Renal cortex interstitium (tissue), 15 donors: ENCODE data around the gene FBXW7. TPM values are rescaled to one million over a fixed set of nuclear protein-coding genes. Genes with fewer than 3 reads are reported as not detected.

Source experiments
- DNase-seq, 11 donors: peaks; one replicate each; pipeline ENCODE4 v3.0.0-alpha.2; 2013; ENCODE audit warnings: low read depth in 9 of 11, low spot score in 4 of 11; ENCODE audit errors: extremely low read depth in 1 of 11
- long read RNA-seq, 16 experiments: transcript quantifications; one replicate each; lab custom pipeline, GENCODE V29; 2026
- polyA plus RNA-seq, 3 donors: library from polyadenylated mRNA; unstranded; fragments of 120-200 nt; gene quantifications; one replicate each; pipeline ENCODE4 v1.2.1, GENCODE V29; 2013; ENCODE audit not compliant: insufficient read length in 3 of 3

FBXW7 gene
- polyA plus RNA-seq: 10 to 100 TPM; 26.6 to 37.9 (median 37.7) TPM
- long read RNA-seq, donor 1, transcript FBXW7-210 (2 exons, 528 nt): major isoform, 5 of 7 reads
- long read RNA-seq, donor 1, partial matches to known transcripts: 0 of 7 reads
- long read RNA-seq, donor 1, other reads (novel, unspliced or antisense): 0 of 7 reads
- long read RNA-seq, donor 2, partial matches to known transcripts: 0 of 3 reads
- long read RNA-seq, donor 2, other reads (novel, unspliced or antisense): 0 of 3 reads
- long read RNA-seq, donor 3, transcript FBXW7-210 (2 exons, 528 nt): major isoform, 6 of 7 reads
- long read RNA-seq, donor 3, partial matches to known transcripts: 0 of 7 reads
- long read RNA-seq, donor 3, other reads (novel, unspliced or antisense): 0 of 7 reads
- long read RNA-seq, donor 4, full-length matches to known transcripts: 9 of 9 reads
- long read RNA-seq, donor 4, partial matches to known transcripts: 0 of 9 reads
- long read RNA-seq, donor 4, other reads (novel, unspliced or antisense): 0 of 9 reads
- long read RNA-seq, donor 5: 0 reads
- long read RNA-seq, donor 6, transcript FBXW7-210 (2 exons, 528 nt): major isoform, 7 of 11 reads
- long read RNA-seq, donor 6, partial matches to known transcripts: 0 of 11 reads
- long read RNA-seq, donor 6, other reads (novel, unspliced or antisense): 0 of 11 reads
- long read RNA-seq, donor 7, partial matches to known transcripts: 0 of 5 reads
- long read RNA-seq, donor 7, other reads (novel, unspliced or antisense): 0 of 5 reads
- long read RNA-seq, donor 8: 0 reads
- long read RNA-seq, donor 9, partial matches to known transcripts: 0 of 4 reads
- long read RNA-seq, donor 9, other reads (novel, unspliced or antisense): 0 of 4 reads
- long read RNA-seq, donor 10, partial matches to known transcripts: 0 of 3 reads
- long read RNA-seq, donor 10, other reads (novel, unspliced or antisense): 0 of 3 reads
- long read RNA-seq, donor 11, partial matches to known transcripts: 0 of 1 reads
- long read RNA-seq, donor 11, other reads (novel, unspliced or antisense): 0 of 1 reads
- long read RNA-seq, donor 12, partial matches to known transcripts: 0 of 2 reads
- long read RNA-seq, donor 12, other reads (novel, unspliced or antisense): 0 of 2 reads
- long read RNA-seq, donor 13: 0 reads
- long read RNA-seq, donor 14, full-length matches to known transcripts: 4 of 4 reads
- long read RNA-seq, donor 14, partial matches to known transcripts: 0 of 4 reads
- long read RNA-seq, donor 14, other reads (novel, unspliced or antisense): 0 of 4 reads
- long read RNA-seq, donor 15, full-length matches to known transcripts: 3 of 3 reads
- long read RNA-seq, donor 15, partial matches to known transcripts: 0 of 3 reads
- long read RNA-seq, donor 15, other reads (novel, unspliced or antisense): 0 of 3 reads
- long read RNA-seq, donor 16, full-length matches to known transcripts: 17 of 17 reads
- long read RNA-seq, donor 16, partial matches to known transcripts: 0 of 17 reads
- long read RNA-seq, donor 16, other reads (novel, unspliced or antisense): 0 of 17 reads

- peak; percentile 97 to 100 (median 99) for DNase-seq
Measured at GRCh38 chr4:152535903-152536544, at the start of gene FBXW7. Gene FBXW7 (minus strand): TSS chr4:152536092. CDS start chr4:152411803, 124,289 bp downstream.

GRCh38 chr4:152585023-152585441 is 49.1 kb upstream of the FBXW7 start:
- DNase-seq: no peak

- DNase-seq: no peak
Measured at GRCh38 chr4:152581536-152582160, 45.8 kb upstream of the FBXW7 start.

- no peak for DNase-seq
Measured at GRCh38 chr4:152579916-152580315, 44.0 kb upstream of the FBXW7 start.

- no peak for DNase-seq
Measured at GRCh38 chr4:152579107-152579764, 43.3 kb upstream of the FBXW7 start.

GRCh38 chr4:152578670-152579069 is 42.8 kb upstream of the FBXW7 start:
- DNase-seq: no peak

- no peak for DNase-seq
Measured at GRCh38 chr4:152577708-152578396, 42.0 kb upstream of the FBXW7 start.

GRCh38 chr4:152575533-152575932 is 39.6 kb upstream of the FBXW7 start:
- no peak for DNase-seq

GRCh38 chr4:152573861-152574260 is 38.0 kb upstream of the FBXW7 start:
- no peak for DNase-seq

- DNase-seq: no peak
Measured at GRCh38 chr4:152572417-152573086, 36.7 kb upstream of the FBXW7 start.

- DNase-seq: no peak
Measured at GRCh38 chr4:152571770-152572169, 35.9 kb upstream of the FBXW7 start.

- no peak for DNase-seq
Measured at GRCh38 chr4:152571296-152571695, 35.4 kb upstream of the FBXW7 start.

- DNase-seq: no peak
Measured at GRCh38 chr4:152565333-152565732, 29.4 kb upstream of the FBXW7 start.

GRCh38 chr4:152564336-152564735 is 28.4 kb upstream of the FBXW7 start:
- DNase-seq: no peak

- DNase-seq: no peak
Measured at GRCh38 chr4:152563209-152563608, 27.3 kb upstream of the FBXW7 start.

GRCh38 chr4:152559641-152560040 is 23.7 kb upstream of the FBXW7 start:
- DNase-seq: no peak
